ENCODE measurements around the gene SPRR4. TPM values are rescaled to one million over a fixed set of nuclear protein-coding genes. Genes with fewer than 3 reads are reported as not detected.

The SPRR4 gene
- total and polyA plus RNA-seq, 2 donors (not counting 1 experiment from before 2014, with no cell fraction given), result not detected

- H3K4me2 ChIP-seq (replicated peaks; ENCODE audit: low read depth, low read length, poor library complexity, severe bottlenecking), result no peak overlapping the region
- peaks cover 8% of the 10 kb centered on the region for H3K4me1 Mint-ChIP-seq
- H3K9me3 ChIP-seq (ENCODE audit: control extremely low read depth in 1 of 3, control insufficient read depth in 2 of 3, insufficient read depth in 1 of 3, low read length in 2 of 3), result no peaks in the 10 kb centered on the region
- no peak for TF ChIP-seq EZH2 (IDR thresholded peaks at IDR 0.05; ENCODE audit: borderline replicate concordance, insufficient read depth, low read depth, low read length, poor library complexity, severe bottlenecking)
- no peak for TF ChIP-seq CTCF (IDR thresholded peaks at IDR 0.05)
- H3K27ac ChIP-seq (ENCODE audit: low read length in 2 of 2), result no peak overlapping the region
- ATAC-seq (ENCODE audit: low read depth) (no peak), DNase-seq (no peak)
- no peak overlapping the region for H3K9ac ChIP-seq (ENCODE audit: low read length)
- H3K4me3 ChIP-seq (ENCODE audit: control extremely low read depth in 1 of 5, extremely low read depth in 1 of 5, insufficient read depth in 1 of 5, low read depth in 2 of 5, low read length in 4 of 5), result no peak overlapping the region
- intact Hi-C loops (cut with micrococcal nuclease), result no loop called here
- peaks cover 5 to 7% of the 10 kb centered on the region in 2 donors for H3K4me1 ChIP-seq (ENCODE audit: control insufficient read depth in 2 of 2, insufficient read depth in 2 of 2, low read length in 2 of 2)
- no peak overlapping the region for H3K4me3 Mint-ChIP-seq
- H4K20me1 ChIP-seq (ENCODE audit: control insufficient read depth, insufficient read depth, low read length, poor library complexity, severe bottlenecking), result no peaks in the 10 kb centered on the region
- no peak overlapping the region for H3K27ac Mint-ChIP-seq
- H3K27me3 Mint-ChIP-seq, result peaks cover 27% of the 10 kb centered on the region
- ChIA-PET POLR2A (no interaction called here), CTCF (no interaction called here)
- peaks cover 0 to 4% (median 1%) of the 10 kb centered on the region in 4 experiments for H3K27me3 ChIP-seq (replicated peaks in 1 of 4; ENCODE audit: control extremely low read depth in 1 of 4, control insufficient read depth in 3 of 4, insufficient read depth in 4 of 4, low read length in 3 of 4)
- no peaks in the 10 kb centered on the region for H3K36me3 ChIP-seq (replicated peaks in 1 of 2; ENCODE audit: control extremely low read depth in 1 of 2, control insufficient read depth in 1 of 2, extremely low read depth in 1 of 2, insufficient read depth in 2 of 2, low read length in 1 of 2)
- H3K79me2 ChIP-seq (ENCODE audit: control insufficient read depth, insufficient read depth, low read length), result no peaks in the 10 kb centered on the region
- H3K9me3 Mint-ChIP-seq (ENCODE audit: insufficient read depth), result no peaks in the 10 kb centered on the region
- no peak overlapping the region for H2AFZ ChIP-seq (ENCODE audit: insufficient read depth, low read depth, low read length, poor library complexity, severe bottlenecking)
- 92% methylated on average over 2 of the region's 4 CpGs for WGBS (ENCODE audit: insufficient coverage)
These were observed 4.6 kb upstream of the SPRR4 start for GRCh38 chr1:152965853-152966252.

- CTCF ChIA-PET, result no interaction called here
- no peak overlapping the region for H2AFZ ChIP-seq (ENCODE audit: insufficient read depth, low read depth, low read length, poor library complexity, severe bottlenecking)
- no peaks in the 10 kb centered on the region for H3K4me1 Mint-ChIP-seq
These were observed 3.2 kb upstream of the SPRR4 start for GRCh38 chr1:152967201-152967600.

More at GRCh38 chr1:152967201-152967600, 3.2 kb upstream of the SPRR4 start:
- H3K9me3 Mint-ChIP-seq (ENCODE audit: insufficient read depth), result no peaks in the 10 kb centered on the region
- Histone ChIP-seq H3K27me3 (replicated peaks in 1 of 4; ENCODE audit: control extremely low read depth in 1 of 4, control insufficient read depth in 3 of 4, insufficient read depth in 4 of 4, low read length in 3 of 4) (peaks cover 0 to 4% (median 1%) of the 10 kb centered on the region in 4 experiments), H3K36me3 (replicated peaks in 1 of 2; ENCODE audit: control extremely low read depth in 1 of 2, control insufficient read depth in 1 of 2, extremely low read depth in 1 of 2, insufficient read depth in 2 of 2, low read length in 1 of 2) (no peaks in the 10 kb centered on the region), H3K9ac (ENCODE audit: low read length) (no peak overlapping the region), H3K4me2 (replicated peaks; ENCODE audit: low read depth, low read length, poor library complexity, severe bottlenecking) (no peak overlapping the region), H3K4me1 (ENCODE audit: control insufficient read depth in 2 of 2, insufficient read depth in 2 of 2, low read length in 2 of 2) (no peaks in the 10 kb centered on the region), H3K4me3 (ENCODE audit: control extremely low read depth in 1 of 5, extremely low read depth in 1 of 5, insufficient read depth in 1 of 5, low read depth in 2 of 5, low read length in 4 of 5) (no peak overlapping the region), H3K79me2 (ENCODE audit: control insufficient read depth, insufficient read depth, low read length) (no peaks in the 10 kb centered on the region), H3K27ac (ENCODE audit: low read length in 2 of 2) (no peak overlapping the region), H3K9me3 (ENCODE audit: control extremely low read depth in 1 of 3, control insufficient read depth in 2 of 3, insufficient read depth in 1 of 3, low read length in 2 of 3) (no peaks in the 10 kb centered on the region), H4K20me1 (ENCODE audit: control insufficient read depth, insufficient read depth, low read length, poor library complexity, severe bottlenecking) (no peaks in the 10 kb centered on the region)
- no peak for ATAC-seq (ENCODE audit: low read depth)
- POLR2A ChIA-PET, result no interaction called here
- no peak for DNase-seq
- WGBS (ENCODE audit: insufficient coverage), result 65% methylated on average over 5 of the region's 7 CpGs
- intact Hi-C loops (cut with micrococcal nuclease), result no loop called here
- TF ChIP-seq EZH2 (IDR thresholded peaks at IDR 0.05; ENCODE audit: borderline replicate concordance, insufficient read depth, low read depth, low read length, poor library complexity, severe bottlenecking), result no peak
- peaks cover 31% of the 10 kb centered on the region for H3K27me3 Mint-ChIP-seq
- H3K4me3 Mint-ChIP-seq, result no peak overlapping the region
- no peak overlapping the region for H3K27ac Mint-ChIP-seq

Measured in B cell (primary cell).